SK-N-MC (cell line): ENCODE measurements around the gene ATP9B.

Experiments used
- EZH2 ChIP-seq: fragments of 200-600 bp; sonication (generic); IDR thresholded peaks from one replicate; pipeline ENCODE4 v1.6.1; 2017; ENCODE audit warnings: antibody characterized with exemption
- FOXP2 ChIP-seq: optimal IDR thresholded peaks from 2 replicates; pipeline ENCODE3; 2011; ENCODE audit warnings: mild to moderate bottlenecking, moderate library complexity; ENCODE audit not compliant: insufficient read depth; ENCODE audit errors: extremely low read length, control extremely low read depth
- POLR2AphosphoS5 ChIP-seq: IDR thresholded peaks from 2 replicates; pipeline ENCODE4 v1.6.1; 2012; ENCODE audit warnings: mild to moderate bottlenecking, low read depth, low read length, borderline replicate concordance

DNA sequence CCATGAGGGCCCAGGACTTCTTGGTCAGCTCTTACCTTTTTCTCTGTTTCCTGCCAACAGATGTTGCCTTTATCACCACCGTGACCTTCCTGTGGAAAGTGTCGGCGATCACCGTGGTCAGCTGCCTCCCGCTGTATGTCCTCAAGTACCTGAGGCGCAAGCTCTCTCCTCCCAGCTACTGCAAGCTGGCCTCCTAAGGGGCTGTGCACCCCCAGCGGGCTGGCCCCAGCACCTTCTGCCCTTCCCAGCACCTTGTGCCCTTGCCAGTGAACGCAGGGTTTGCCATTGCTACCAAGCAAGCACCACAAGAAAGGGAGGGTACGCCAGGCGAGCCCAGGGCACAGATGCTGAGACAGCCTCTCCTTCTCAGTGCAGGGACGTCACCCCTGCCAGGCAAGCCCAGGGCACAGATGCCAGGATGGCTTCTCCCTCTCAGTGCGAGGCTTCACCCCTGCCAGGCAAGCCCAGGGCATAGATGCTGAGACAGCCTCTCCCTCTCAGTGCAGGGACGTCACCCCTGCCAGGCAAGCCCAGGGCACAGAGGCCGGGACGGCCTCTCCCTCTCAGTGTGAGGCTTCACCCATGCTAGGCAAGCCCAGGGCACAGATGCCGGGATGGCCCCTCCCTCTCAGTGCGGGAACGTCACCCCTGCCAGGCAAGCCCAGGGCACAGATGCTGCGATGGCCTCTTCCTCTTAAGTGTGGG, 308.1 kb downstream of the ATP9B start:
- no peak for TF ChIP-seq EZH2
- no peak for TF ChIP-seq POLR2AphosphoS5
- no peak for TF ChIP-seq FOXP2
